ENCODE data around the gene AIMP2.
"Not testable (repeated sequence)": the region's sequence is repeated elsewhere in the genome, so short reads cannot be mapped to it uniquely, and the experiment has no call there.

The AIMP2 gene
- total RNA-seq = 6.3 to 12.3 reads per million in 2 donors

DNA sequence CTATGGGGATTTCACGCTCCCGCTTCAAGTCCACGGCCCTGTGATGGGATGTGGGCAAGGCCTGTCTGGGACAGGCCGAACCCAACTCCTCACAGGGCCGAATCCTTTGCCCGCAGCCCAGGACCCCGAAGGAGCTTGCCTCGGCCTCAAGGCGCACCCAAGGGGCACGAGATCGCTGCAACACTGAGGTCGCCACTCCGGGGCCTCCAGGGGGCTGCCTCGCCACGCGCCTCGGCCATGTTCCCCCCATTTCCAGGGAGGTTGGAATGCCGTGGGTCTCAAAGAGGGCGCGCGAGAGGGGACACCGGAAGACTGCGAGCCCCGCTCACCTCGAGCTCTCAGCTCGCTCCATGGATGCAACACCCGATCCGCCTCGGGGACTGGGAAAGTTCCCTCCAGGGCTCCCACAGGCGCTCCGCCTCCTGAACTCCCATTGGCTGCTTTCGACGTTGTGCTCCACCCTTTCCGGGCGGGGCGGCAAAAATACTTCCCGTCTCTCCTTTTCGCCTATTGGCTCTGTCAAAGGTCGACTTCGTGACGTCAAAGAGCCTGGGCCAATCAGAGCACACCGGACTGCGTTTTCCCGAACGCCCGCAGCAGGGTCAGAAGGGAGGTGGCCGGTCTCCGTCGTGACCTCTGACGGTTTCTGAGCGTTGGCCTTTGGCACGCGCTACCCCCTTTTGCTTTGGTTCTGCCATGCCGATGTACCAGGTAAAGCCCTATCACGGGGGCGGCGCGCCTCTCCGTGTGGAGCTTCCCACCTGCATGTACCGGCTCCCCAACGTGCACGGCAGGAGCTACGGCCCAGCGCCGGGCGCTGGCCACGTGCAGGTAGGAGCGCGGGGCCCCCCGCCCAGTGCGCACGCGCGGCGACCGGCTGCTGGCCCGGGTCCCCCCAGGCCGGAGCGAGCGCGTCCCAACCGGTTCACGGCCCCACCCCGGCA is at the start of gene AIMP2, which contains the start of gene PMS2:
AIMP2 (plus strand) TSS at position 605 of the 944 bp plus-strand sequence; CDS start at position 697, 92 bp downstream.
PMS2 (minus strand) TSS at position 382 of the 944 bp plus-strand sequence; CDS start at position 352, 30 bp downstream.
- peak; percentile 94 for DNase-seq

DNA sequence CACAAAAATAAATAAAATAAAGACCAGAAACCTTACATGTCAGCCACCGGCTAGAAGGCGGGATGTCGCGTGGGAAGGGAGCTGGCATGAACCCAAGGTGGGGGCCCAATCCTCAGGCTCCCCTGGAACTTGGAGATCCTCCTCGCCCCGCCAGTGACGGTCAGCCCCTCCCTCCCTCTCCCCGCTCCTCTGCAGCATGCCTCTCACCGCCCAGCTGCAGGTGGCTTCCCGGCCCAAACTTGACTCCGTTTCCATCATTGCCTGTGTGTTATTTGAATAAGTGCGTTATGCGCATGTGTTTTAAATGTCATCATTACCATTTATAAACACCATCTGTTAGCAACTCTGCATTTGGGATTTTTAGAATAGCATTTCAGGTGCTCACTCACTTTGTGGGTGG is 45.9 kb upstream of the AIMP2 start:
- DNase-seq = not testable (repeated sequence)

DNA sequence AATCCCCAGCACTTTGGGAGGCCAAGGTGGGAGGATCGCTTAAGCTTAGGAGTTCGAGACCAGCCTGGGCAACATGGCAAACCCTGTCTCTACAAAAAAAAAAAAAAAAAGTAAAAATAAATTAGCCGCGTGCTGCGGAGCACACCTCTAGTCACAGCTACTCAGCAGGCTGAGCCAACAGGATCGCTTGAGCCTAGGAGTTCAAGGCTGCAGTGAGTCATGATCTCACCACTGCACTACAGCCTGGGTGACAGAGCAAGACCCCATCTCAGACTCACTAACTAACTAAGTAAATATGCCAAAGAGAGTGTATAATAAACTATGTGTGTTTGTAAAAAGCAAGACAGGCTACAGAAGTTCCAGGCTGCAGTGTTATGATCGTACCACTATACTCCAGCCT is 45.3 kb upstream of the AIMP2 start:
- not testable (repeated sequence) for DNase-seq

DNA sequence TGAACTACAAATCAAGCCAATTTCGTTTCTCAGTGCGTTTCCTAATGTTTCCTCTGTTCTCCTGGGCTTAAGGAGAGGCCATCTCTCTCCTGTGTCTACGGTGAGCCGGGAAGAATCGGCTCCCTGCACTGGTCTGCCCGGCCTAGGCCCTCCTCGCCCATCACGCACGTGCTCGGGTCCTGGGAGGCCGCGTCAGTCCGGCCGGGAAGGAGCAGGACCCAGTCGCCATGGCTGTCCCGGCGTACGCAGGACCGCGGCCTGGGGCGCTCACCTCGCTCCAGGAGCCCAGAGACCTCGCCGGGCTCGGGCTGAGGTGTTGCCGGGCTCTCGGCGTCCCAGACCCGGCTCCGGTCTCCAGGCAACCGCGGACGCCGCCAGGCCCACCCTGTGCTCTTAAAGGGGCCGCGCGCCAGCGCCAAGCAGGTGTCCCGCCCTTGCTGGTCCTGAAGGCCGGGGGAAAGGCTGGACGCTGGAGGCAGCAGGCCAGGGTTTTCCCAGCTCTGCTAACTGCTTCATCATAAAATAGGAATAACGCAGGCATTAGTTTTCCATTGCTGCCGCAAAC is 38.6 kb upstream of the AIMP2 start, which contains the start of gene RSPH10B:
RSPH10B (minus strand) TSS at position 343 of the 565 bp plus-strand sequence. CDS start 3,573 bp downstream, outside the sequence.
- DNase-seq = not testable (repeated sequence)

DNA sequence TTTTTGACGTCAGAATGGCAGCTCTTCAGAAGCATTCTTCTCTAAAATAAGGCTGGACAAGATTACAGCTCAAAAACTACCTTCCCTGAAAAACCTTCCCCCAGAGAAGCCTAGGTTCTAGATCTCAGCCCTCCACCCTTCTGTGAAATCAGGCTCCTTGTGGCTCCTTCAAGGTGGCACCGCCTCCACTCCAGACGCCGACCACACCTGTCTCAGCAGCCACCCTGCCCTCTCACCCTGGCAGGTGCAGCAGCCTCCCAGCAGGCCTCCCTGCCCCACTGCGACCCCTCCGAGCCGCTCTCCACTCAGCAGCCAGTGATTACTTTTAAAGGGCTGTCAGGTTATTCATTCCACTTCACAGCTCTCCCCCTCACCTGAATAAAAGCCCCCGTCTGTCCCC is 35.5 kb upstream of the AIMP2 start:
- not testable (repeated sequence) for DNase-seq

DNA sequence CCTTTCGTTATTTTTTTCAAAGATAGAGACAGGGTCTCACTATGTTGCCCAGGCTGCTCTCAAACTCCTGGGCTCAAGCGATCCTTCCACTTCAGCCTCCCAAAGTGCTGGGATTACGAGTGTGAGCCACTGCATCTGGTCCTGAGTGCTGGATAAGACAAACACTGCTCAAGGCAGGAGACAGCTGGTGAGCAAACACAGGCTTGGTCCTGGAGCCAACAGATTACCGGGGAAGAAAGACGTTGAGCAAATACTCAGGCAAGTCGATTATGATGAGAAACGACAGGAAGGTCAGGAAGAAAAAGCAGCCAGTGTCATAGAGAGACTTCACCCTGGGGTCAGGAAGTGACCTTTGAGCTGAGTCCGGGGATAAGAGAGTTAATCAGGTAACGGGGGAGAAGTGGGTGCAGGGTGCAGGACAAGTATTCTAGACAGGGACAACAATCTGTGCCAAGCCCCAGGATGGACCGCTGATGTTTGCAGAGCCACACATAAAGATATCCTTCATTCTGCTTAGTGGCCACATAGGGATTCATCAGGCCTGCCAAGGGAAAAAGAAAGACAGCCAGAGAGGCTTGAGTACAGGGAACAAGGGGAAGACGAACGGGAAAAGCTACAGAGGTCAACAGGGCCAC is 29.3 kb upstream of the AIMP2 start:
- DNase-seq = not testable (repeated sequence)

DNA sequence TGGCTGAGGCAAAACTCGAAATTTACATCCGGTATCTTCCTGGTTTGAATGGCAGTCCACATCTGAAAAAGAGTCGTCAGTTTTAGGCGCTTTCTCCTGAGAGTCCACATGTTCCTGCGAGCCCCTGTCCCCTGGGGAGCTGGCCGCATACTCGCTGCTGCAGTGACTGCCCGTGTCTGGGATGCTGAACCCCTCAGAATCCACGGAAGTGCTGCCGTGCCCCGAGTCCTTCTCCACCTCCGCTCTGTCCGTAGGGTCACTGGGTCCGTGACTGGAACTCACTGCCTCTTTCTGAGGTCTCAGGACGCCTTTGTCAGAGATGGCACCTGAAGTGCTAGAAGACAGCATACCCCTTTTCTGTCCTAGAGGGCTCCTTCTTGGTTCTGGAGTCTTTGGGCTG is 22.0 kb upstream of the AIMP2 start:
- not testable (repeated sequence) for DNase-seq

DNA sequence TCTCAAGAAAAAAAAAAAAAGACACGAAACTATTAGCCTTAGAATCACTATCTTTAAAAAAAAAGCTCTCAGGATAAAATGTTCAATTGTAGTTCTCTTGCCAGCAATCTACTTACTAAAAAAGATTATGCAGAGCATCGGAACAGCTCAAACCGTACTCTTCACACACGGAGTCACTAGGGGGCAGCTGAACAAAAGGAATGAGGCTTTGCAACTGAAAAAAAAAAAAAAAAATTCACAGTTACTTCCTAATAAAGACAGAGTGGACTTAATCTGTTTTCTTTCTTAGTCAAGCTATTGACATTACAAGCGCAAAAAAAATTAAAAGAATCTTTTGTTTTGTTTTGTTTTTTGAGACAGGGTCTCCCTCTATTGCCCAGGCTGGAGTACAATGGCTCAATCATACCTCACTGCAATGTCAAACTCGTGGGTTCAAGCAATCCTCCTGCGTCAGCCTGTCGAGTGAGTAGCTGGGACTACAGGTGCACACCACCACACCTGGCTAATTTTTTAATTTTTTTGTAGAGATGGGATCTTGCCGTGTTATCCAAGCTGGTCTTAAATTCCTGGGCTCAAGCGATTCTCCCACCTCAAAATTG is 11.8 kb upstream of the AIMP2 start:
- DNase-seq = peak; percentile 18

DNA sequence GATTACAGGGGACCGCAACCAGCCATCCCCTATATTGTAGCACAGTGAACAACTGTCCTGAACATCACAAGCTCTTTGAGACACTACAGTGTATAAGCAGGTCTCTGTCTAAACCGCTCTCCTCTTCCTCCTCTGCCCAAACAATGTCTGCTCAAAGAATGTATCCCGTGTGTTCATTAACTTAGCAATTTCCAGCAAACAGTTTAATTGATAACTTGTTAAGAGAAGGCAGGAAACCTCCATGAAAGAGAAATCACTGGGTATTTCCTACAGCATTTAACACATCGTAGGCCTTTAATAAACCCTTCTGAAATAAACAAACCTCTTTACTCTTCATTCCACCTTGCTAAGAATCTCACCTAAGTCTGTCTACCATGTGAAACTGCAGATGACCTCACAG is 1.7 kb upstream of the AIMP2 start:
- no peak for DNase-seq

DNA sequence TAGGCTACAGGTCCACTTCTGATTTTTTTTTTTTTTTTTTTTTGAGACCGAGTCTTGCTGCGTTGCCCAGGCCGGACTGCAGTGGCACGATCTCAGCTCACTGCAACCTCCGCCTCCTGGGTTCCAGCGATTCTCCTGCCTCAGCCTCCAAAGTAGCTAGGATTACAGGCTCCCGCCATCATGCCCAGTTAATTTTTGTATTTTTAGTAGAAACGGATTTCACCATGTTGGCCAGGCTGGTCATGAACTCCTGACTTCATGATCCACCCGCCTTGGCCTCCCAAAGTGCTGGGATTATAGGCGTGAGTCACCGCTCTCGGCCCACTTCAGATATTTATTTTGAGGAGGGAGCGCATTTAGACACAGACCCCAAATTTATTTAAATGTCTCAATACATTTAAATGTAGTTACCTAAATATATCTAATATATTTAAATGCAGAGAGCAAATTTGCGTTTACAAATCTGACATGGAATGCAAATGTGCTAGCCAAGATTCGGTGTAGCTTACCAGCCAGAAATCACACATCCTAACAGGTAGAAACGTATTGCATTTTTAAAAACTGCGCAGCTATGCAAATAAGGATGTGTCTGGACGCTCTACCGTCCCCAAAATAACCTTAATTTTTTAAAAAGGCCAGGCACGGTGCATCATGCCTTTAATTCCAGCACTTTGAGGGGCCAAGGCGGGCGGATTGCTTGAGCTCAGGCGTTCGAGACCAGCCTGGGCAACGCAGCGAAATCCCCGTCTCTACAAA is 1.1 kb upstream of the AIMP2 start:
- not testable (repeated sequence) for DNase-seq

DNA sequence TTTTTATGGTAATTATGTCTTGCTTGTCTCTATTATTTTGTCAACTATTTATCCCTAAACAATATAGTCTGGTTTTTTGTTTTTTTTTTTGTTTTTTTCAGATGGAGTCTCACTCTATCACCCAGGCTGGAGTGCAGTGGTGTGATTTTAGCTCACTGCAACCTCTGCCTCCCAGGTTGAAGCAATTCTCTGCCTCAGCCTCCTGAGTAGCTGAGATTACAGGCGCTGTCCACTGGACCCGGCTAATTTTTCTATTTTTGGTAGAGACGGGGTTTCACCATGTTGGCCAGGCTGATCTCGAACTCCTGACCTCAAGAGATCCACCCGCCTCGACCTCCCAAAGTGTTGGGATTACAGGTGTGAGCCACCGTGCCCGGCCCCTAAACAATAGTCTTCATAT is 1.3 kb downstream of the AIMP2 start:
- not testable (repeated sequence) for DNase-seq

DNA sequence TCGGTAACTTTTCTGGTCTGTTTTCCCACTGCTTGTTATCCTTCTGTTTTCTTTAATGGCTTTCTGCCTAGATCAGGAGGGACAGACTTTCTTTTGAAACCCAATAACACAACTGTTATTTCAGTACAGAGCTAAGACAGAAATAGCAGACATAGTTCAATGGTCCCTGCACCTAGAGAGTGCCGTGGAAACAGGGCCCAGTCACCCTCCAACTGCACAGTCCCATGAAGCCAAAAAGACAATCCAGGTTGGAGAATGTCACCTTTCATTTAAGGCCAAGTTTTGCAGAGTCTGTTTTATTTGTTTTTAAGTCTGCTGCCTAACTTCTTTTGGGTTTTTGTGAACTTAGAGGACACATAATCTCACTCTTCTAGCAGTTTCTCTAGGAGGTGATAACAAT is 2.5 kb downstream of the AIMP2 start:
- no peak for DNase-seq

DNA sequence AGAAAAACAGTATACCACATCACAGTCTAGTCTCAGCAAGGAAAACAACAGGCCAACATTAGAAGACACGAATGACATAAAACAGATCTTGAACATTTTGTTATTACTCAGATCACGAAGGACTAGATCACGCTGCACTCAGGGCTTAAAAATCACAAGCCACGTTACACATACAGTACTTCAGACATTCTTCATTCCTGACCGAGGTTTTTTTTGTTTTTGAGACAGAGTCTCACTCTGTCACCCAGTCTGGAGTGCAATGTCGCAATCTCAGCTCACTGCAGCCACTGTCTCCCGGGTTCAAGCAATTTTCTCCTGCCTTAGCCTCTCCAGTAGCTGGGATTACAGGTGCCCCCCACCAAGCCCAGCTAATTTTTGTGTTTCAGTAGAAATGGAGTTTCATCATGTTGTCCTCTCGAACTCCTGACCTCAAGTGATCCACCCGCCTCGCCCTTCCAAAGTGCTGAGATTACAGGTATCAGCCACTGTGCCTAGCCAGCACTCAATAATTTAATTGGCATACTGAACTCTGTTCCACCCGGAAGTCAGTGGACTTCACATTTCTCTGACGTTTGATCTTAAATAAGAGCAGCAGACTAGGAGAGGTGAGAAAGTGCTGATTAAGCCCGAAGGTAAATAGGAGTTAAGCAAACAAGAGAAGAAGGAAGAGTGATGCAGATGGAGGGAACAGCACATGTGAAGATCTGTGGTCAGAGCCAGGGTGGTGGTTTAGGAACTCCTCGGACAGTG is 3.5 kb downstream of the AIMP2 start:
- DNase-seq = no peak

DNA sequence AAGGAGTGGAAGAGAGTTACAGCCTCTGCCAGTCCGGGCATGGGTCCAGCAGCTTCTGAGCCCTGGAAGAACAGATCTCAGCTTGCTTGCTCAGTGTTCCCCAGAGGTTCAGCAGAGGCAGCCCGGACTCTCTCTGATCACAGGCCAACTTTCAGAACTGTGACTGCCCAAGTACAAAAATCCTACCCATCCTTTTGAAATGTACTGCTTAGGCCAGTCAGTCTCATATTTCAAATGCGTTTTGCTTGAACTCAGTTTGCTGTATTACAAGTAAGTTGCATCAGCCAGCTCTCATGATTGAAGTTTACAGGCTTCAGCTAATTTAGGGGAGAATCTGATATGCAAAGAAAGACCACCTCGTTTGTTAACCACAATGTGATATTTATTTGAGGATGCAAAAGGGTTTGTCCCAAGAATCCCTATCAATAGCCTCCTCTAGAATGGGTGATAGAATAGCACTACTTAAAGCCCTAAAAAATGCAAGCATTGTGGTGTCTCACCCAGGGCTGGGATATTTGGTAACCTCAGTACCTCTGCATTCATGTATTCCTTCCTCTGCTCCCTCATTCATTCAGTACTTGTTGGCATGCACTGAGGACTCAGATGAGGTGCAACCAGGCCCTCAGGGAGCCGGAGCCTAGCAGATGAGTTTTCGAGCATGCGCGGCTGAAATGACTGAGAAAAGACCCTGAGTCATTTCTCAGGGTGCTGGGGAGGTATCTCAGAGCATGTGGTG is 7.0 kb downstream of the AIMP2 start:
- DNase-seq = no peak

DNA sequence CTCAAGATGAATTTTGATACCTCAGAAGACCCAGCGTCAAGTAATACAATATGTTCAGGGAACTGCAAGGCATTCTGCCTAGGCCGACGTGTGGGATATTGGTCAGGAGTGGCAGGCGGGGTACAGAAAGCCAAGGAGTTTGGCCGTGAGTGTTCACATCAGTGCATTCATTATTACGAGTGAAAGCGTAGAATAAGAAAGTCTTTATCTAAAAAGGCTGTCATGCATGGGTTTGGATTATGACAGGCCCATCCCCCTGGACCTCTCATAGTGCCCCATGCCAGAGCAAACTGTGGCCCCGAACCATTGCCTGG is 7.5 kb downstream of the AIMP2 start:
- DNase-seq = no peak

DNA sequence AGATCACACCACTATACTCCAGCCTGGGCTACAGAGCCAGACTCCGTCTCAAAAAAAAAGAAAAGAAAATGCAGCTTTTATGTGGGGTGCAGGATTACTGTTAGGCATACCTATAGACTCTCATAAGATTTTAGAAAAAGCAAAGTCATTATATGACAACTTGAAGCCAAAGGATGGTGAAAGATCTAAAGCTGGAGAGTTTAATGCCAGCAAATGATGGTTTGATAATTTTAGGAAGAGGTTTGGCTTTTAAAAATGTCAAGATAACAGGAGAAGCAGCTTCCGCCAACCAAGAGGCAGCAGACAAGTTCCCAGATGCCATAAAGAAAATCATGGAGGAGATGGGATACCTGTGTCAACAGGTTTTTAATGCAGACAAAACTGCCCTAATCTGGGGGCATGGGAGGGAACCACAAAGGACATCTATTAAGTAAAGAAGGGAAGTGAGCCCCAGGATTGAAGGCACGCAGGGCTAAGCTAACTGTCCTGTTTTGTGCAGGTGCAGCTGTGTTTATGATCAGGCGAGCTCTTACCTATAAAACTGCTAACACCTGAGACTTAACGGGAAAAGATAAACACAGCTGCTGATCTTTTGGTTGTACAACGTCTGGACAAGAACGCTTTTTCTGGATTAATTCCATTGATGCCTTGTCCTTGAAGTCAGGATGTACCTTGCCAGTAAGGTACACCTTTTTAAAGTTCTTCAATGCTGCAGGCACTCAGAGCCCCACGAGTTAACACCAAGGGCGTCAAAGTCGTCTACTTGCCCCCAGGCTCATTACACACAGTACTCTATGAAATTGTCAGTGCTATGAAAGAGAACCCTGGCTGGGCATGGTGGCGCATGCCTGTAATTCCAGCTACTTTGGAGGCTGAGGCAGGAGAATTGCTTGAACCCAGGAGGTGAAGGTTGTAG is 11.6 kb downstream of the AIMP2 start:
- no peak for DNase-seq

DNA sequence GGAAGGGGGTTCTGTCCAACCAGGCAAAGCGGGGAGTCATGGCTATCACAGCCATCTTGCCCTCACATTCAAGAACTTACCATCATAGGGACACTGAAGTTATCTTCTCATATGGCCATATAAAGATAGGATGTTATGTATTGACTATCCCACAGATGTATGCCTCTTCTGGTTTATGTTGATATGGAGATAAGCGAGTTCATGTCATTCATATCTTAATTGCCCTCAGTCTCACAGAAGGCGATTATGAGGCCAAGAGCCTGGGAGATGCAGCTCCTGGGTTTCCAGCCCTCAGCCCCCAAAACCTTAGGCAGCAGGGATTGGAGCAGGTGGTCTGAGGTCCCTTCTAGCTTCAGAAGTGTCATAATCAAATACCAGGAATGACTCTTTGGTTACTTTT is 13.6 kb downstream of the AIMP2 start:
- DNase-seq = no peak

DNA sequence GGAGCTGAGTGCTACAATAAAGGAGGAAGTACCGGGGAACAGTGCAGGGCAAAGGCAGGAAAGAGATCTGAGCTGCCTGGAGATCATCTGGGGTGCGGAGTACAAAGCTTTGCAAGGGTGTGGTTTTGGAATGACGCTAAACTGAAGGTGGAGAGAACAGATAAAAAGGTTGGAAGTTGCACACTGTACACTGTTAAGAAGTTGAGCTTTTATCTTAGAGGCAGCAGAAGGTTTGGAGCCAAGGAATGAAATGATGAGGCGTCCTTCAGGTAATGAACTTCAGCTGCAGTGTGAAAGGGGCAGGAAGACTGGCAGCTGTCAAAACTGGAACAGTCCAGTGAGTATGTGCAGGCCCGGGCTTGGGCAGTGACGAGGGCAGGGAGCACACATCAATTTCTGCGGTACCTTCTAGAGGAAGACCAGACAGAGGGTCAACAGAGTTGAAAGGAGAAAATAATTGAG is 14.9 kb downstream of the AIMP2 start:
- DNase-seq = no peak

DNA sequence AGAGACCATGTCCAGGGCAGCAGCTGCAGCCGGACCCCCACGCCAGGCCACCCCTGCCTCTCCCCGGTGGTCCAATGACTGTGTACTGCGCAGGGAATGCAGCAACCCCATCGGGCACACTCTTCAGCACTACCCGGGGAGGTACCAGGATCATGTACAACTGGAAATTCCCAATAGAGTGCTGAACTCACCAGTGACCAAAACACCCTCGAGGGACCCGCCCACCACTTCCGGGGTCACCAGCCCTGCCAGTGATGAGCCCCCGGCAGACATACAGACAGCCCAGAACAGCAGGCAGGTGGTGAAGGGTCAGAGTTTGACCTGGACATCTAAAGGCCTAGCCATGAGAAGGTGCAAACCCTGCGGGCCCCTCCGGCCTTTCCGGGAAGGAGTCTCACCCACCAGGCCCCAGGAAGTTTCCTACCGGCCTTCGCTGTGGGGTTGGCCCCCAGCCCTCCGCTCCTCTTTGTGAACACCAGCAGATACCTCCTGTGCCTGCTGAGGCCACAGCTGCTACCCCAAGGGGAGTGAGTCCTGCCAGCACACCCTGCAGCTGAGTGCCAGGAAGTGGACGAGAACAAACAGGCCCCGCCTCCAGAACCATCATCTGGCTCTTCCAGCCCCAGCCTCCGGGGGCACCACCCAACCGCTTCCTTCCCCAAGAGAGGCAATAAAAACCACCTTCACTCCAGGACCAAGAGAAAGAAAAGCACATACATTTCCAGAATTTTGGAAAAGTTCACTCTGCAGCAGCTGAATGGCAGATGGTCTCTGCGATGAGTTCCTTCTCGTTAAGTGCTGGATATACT is 17.1 kb downstream of the AIMP2 start:
- DNase-seq = peak; percentile 49

Data from T-helper 9 cell (primary cell).